NCI-H2227 (cell line): ENCODE data around the gene TRPV5.
"Not testable (repeated sequence)": the region's sequence is repeated elsewhere in the genome, so short reads cannot be mapped to it uniquely, and the experiment has no call there.

Source experiments
- DNase-seq: peaks from one replicate; lab custom pipeline; 2025; ENCODE audit not compliant: unreplicated experiment; lab: John Stamatoyannopoulos, UW

The TRPV5 gene

DNA sequence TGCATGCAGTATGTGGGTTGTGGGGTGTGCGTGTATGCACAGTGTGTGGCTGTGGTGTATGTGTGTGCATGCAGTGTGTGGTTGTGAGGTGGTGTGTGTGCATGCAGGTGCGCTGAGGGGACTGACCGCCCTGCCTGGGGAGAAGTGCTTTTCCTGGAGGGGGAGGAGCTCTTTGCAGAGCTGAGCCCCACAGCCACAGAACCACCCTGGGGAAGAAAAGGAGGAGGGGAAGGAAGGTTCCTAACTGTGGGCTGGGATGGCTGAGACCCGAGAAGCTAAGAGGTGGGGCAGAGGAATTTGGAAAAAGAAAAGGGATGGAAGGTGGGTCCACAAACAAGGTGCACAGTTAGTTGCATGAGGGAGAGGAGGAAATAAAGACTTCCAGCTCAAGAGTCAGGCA is at the start of gene TRPV5:
TSS of gene TRPV5 (minus strand) at position 123 of the 400 bp plus-strand sequence. CDS start 287 bp downstream, outside the sequence.
- DNase-seq: no peak

DNA sequence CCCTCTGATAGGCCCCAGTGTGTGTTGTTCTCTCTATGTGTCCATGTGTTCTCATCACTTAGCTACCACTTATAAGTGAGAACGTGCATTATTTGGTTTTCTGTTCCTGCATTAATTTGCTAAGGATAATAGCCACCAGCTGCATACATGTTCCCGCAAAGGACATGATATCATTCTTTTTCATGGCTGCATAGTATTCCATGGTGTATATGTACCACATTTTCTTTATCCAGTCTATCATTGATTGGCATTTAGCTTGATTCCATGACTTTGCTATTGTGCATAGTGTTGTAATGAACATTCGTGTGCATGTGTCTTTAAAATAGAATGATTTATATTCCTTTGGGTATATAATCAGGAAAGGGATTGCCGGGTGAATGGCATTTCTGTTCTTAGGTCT is 44.9 kb upstream of the TRPV5 start:
- DNase-seq: not testable (repeated sequence)

DNA sequence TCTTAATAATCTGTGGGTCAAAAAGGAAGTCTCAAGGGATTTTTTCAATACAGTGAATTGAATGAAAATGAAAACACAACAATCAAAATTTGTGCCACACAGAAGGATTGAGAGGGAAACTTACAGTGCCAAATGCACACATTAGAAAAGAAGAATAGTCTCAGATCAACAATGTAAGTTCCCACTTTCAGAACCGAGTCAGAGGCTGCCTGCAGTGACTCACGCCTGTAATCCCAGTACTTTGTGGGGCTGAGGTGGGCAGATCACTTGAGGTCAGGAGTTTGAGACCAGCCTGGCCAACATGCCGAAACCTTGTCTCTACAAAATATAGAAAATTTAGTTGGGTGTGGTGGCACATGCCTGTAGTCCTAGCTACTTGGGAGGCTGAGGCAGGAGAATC is 41.1 kb upstream of the TRPV5 start:
- DNase-seq: no peak

DNA sequence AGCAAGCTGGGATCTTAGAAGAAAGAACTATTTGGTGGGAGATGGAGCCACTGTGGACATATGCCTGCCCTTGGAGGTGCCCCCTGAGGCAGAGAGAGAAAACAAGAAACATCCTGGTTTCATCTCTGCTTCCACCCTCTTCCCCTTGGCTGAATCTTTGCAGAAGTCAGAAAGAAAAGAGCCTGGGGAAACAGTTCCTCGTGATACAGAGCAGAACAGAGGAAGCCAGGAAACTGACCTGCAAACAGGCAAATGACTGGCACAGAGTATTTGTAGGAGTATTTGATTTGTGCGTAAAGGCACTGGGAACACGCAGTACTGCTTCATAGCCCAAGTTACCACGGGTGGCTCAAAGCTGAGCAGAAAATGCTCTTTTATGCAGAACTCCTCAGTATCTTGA is 35.6 kb upstream of the TRPV5 start:
- DNase-seq: no peak

DNA sequence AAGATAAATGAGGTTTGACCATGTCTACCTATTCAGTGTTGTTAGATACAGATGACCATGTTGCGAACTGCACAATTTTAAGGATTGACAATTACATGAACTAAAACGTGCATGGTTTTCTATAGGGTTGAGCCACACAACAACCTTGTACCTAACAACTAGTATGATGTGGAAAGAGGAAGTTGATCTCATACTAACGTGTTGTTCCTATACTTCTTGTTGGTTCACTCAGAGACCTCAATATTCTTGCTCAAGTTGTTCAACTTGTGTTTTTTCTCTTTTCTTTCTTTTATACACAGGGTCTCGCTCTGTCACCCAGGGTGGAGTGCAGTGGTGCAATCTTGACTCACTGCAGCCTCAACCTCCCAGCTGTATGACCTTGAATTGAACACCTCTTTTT is 34.7 kb upstream of the TRPV5 start:
- DNase-seq: no peak

DNA sequence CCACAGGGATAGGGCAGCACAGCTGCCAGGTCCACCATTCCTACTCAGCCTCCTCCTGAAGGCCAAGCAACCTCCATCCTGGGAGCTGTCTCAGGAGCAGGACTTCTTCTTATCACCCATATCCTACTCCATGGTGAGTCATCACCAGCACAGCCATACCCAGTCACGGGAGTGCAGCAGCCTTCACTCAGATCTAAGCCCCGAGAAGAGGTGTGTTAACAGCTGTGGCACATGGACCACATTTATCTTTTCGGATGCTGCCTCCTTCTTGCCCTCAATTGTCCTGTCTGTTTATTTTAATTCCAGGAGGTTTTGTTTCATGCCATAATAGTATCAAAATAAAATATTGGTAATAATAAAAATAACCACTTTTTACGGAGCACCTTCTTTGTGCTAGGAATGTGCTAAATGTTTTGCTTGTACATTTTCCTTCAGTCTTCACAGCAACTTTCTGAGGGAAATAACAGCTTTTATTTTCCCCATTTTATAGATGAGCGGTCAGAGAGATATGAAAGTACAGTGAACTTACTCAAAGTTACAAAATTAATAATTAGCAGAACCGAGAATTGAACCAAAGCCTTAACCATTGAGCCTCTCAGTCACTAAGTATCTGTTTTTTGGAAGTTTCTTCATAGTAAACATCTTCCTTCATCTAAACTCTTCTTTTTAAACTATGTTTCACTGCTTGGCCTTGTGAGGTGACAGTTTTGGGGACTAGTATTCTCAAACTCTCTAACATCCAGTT is 31.1 kb upstream of the TRPV5 start:
- DNase-seq: no peak

DNA sequence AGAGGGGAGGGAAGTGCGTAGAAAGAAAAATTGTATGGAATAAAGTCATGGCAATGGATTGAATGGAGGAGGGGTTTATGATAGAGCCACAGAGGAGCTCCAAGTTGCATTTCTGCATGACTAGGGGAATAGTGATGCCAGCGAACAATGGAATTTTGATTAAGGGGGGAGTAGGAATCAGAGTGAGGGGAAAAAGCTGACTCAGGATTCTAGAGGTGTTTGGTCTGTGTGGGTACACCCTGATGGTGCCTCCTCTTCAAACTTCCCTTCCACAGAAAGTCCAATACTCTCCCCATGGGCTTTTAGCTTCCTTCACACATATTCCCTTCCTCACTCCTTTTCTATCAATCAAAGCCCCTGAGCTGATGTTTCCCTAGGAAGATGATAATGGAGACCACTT is 30.4 kb upstream of the TRPV5 start:
- no peak for DNase-seq

DNA sequence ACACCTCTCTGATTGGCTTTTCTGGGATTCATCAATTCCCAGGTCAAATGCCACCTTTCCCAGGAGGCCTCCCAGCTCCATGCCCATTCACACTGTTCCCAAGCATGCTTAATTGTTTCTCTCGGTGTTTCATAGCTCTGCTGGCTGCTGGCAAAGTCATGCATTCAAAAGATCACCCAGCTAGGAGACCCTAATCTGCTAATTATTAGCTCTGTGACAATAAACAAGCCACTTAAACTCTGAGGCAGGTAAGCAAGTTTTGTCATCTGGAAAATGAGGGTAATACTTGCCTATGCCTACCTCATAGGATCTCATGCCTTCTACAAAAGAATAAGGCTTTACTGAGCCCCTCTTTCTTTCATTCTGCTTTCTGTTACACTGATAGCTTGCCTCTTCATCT is 29.4 kb upstream of the TRPV5 start:
- DNase-seq: no peak

DNA sequence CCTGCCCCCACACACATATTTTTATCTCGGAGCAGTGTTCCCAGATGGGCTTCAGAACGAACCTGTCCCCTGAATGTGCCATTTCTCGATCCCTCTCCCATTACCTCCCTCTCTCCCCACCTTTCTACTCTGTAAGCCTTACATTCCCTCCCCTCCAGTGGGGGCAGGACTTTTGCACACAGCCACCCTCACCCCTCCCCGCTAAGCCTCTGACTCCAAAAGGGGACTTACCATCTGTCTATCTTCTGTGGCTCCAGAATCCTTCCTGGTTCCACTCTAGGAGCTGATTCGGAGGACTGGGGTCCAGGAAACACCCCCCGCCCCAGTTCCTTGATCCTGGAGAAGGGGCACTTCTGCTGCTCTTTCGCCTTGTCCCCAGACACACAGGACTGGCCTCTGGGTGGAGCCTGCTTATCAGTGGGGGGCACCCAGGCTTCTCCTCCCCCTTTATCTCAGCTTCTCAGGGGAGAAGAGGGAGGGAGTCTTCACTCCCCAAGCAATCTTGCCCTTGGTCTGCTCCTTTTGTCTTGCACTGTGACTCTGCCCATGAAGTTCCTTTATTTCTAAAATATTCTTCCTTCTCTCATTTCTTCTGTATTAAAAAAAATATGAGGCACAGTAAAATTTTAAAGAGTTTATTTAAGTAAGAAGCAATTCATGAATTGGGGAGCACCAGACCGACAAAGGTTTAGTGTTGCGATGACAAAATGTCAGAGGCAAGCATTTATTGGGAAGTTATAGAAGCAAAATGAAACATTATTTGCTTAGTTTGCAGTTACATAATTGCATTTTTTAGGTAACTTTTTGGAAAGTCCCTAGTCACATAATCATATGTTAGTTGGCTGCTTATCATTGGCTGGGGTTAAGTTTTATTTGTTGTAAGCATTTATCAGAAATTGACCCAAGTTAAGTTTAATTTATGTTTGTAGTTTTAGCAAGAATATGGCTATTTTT is 28.7 kb upstream of the TRPV5 start, which contains the start of gene KEL:
TSS of gene KEL (minus strand) at position 391 of the 954 bp plus-strand sequence. CDS start at position 234, 157 bp downstream.
- no peak for DNase-seq

DNA sequence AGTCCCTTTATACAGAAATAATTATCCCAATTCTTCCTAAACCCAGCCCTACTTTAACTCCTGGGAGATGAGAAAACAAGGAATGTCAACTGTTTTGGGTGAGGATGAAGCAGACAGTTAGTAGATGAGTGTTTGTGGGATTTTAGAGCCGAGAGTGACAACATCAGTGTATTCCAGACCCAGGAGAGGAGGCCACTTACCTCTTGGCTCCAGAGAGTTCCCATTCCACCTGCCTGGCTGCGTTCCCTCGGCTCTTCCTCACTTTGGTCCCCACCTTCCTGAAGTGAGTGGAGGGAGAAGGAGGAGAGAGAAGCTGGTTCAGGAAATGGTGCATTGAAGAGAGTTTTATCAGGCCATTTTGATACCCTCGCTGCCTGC is 28.0 kb upstream of the TRPV5 start:
- no peak for DNase-seq

DNA sequence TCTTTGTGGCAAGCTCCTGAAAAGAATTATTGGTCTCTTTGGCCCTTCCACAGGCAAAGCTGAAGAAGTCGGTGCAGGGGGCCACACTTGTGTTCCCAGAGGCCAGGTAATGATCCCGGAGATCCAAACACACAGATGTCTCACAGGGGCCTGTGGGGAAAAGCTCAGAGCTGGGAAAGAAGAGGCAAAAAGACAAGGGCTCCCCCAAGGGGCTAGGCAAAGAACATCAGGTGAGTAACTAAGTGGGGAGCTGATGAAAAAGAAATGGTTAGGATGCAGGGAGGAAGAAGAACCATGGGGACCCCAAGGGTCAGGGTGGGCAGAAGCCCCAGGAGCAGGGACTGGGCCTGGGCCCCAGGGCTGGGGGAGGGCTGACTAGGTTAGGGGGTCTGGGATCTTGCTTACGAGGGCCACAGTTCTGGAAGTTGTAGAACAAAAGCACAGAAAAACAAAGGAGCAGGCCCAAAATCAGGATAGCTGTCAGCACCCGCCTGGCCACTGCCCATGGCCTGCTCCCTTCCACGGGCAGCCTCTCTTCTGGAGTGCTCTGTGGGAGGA is 27.5 kb upstream of the TRPV5 start:
- no peak for DNase-seq

DNA sequence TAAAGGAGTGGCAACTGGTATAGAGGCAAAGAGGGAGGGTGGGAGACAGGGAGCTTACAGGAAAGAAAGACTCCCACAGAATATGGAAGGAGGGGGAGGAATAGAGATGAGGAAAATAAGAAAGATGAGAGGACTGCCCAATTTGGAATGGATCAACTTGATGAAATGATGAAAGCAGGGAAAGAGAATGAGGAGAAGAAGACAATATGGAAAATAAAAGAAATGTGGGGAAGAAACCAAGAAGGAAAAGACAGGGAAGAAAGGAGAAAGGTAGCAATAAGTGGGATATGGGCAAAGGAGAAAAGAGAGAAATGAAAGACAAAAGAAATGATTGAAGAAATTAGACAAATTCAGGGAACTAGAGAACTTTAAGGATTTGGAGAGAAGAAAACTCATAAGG is 25.7 kb upstream of the TRPV5 start:
- no peak for DNase-seq

DNA sequence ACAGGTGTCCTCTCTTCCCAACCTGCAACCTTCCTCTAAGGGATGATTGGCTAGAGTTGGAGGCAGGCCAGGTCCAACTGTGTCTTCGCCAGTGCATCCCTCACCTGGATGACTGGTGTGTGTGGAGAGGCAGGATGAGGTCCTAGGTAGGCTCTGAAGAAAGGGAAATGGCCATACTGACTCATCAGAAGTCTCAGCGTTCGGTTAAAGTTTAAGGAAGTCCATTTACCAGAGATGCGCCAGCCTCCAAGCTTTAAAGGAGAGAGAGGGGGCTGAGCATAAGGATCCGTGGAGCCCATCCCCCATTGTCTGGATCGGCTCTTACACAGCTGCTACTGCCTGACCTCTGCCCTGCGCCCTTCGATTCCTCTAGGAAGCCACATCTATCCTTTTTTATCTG is 24.2 kb upstream of the TRPV5 start:
- DNase-seq: no peak

DNA sequence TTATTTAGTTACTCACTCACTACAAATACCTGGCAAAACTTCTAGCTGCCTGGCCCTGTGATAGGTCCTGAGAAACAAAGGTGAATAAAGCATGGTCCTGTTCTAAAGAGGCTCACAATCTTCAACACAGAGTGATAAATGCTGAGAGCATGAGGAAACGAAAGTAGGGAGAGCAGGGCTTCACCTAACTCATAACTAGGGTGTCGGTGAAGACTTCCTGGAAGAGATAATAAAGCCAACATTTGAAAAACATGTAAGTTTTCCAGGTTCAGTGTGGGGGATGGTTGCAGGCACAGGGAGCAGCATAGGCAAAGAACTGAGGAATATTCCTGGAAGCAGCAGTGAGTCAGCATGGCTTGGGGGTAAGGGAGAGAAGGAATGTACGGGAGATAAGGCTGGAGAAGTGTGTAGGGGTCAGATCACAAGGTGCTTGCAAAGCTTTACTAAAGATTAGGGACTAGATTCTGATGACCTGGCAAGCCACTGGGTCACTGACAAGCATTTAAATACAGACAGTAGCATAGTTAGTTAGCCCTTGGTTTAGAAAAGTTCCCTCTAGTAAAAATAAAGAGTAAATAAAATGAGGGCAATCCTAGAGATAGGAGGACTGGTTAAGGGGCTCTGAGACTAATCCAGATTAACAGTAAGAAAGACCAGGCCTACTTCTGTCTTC is 23.5 kb upstream of the TRPV5 start:
- DNase-seq: no peak

DNA sequence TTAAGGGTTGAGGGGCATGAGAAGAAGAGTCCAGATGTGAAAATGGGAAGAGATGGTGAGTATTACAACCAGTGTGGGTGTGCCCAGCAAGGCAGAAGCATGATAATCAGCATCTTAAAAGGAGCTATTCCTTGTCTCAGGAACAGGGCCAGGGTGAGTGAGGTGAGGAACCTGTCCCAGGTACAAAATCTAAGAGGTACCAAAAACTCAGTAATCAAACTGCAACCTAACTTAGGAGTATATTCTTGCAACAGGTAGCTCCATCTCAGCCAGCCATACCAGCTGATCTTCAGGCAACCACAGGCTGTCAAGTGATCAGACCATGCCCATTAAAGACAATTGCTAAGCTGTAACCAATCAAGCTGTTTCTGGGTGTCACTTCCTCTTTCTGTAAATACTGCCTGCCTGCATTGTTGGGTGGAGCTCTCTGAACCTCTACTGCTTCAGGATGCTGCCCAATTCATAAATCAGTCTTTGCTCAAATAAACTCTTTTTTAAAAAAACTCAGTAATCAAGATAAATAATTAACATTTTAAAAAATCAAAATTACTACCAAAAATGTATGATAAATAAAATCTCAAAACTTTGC is 21.2 kb upstream of the TRPV5 start:
- DNase-seq: no peak

DNA sequence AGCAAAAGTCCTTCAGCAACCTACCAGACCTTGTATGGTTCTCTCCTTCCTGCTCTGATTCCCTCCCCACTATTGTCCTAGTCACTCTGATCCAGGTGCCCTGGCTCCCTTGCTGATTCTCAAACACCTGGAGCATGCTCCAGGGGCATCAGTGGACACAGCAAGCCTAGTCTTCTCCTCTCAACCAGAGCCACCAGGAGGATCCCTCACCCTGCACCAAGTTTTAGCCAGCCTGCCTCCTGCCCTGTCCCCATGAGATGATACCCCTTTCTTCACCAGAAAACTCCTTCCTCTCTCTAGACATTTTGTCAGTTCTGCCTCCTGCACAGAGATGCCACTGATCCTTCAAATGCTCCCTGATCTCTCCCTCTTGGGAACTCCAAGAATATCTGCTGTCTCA is 16.7 kb upstream of the TRPV5 start:
- no peak for DNase-seq

DNA sequence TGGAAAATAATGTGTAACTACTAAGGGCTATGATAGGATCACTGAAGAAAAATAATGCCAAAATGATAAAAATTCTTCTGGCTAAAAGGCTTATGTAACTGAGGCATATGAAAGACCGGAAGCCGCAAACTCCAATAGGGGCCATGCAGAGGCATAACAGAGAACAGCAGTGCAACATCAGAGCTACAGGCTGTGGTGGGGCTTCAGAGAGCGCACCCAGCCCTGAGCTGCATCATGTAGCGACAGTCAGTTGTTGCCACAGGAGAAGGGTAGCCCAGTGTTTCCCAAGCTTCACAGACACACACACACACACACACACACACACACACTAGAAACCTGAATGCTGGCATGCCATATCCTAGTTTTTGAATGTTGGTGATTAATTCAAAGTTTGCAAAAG is 15.1 kb upstream of the TRPV5 start:
- DNase-seq: no peak

DNA sequence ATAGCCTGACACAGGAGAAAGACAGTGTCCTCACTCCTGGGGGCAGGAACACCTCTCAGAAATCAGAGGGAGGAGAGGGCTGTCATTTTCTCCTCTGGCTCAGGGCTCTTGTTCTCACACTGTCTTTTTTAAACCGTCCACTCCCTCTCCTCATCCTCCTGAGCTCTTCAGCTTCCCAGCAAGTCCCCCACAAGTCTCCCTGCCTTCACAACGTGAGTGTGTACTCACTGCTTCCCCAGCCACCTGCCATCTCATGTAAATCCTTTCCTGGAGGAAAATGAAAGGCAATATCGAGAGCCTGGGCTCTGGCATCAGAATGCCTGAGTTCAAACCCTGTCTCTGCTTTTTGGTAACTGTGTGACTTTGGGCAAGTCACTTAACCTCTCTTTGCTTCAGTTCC is 11.5 kb upstream of the TRPV5 start:
- DNase-seq: no peak

DNA sequence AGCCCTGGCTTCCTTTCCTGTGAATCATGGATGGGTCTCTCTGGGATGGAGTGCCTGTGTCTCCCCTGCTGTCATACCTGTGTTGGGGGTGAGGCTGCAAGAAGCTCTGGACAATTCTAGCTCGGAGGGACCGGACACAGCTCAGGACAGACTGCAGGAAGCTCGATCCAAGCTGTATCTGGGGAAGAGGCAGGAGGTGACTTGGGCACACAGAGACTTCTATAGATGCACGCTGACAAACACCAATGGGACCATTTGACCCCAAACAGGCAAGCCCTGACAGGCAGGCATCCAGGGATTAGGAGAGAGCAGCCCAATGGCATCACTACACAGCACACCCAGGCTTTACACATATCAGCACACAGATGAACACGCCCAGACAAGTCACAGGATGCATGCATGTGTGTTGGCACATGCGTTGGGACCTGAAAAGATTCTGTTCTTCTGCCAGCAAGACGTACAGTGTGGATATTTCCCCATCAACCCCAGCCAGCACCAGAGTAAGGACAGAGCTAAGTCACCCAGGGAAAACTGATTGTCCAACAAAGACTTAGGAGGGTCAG is 10.2 kb upstream of the TRPV5 start:
- DNase-seq: no peak

DNA sequence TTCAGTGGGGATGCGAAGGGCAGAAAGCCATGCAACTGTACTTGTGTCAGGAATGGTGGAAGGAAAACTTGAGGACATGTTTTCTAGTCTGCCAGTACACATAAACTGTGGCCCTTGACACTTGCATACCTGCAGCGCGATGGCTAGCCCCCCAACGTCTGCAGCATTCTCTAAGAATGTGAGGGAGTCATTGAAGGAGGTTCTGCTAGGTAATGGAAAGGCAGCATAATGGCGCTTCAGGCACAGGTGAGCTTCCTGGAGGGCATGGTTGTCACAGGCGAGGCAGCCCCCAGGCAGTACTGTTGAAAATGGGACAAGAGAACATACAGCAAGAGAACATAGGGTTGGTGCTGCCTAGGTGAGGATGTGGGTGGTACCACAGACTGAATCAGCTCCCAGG is 9.2 kb upstream of the TRPV5 start:
- DNase-seq: no peak

DNA sequence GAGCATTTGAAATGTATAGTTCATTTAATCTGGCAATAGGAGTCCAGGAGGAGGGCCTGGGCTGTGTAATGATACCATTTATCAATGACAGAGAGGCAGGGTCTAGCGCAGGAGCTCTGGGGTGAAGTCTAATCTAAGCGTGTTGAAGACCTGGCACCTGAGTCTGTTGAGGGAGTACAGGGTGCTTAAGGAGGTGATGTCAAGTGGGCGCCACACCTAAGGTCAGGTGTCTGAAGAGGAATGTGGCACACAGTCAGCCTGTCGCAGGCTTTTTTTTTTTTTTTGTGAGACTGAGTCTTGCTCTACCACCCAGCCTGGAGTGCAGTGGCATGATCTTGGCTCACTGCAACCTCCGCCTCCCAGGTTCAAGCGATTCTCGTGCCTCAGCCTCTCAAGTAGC is 8.0 kb upstream of the TRPV5 start:
- no peak for DNase-seq
